HG03060 (cell line): ENCODE measurements around the gene ARID3B.
A peak's percentile ranks its signal among the peaks of the same experiment; 100 is the strongest.
"Not testable (repeated sequence)": the region's sequence is repeated elsewhere in the genome, so short reads cannot be mapped to it uniquely, and the experiment has no call there.

Experiments used
- ATAC-seq: cut with Tn5 transposase; IDR thresholded peaks from one replicate; pipeline ENCODE4 v1.9.1; 2021; ENCODE audit warnings: low read depth, moderate number of reproducible peaks; ENCODE audit not compliant: unreplicated experiment

ARID3B gene

DNA sequence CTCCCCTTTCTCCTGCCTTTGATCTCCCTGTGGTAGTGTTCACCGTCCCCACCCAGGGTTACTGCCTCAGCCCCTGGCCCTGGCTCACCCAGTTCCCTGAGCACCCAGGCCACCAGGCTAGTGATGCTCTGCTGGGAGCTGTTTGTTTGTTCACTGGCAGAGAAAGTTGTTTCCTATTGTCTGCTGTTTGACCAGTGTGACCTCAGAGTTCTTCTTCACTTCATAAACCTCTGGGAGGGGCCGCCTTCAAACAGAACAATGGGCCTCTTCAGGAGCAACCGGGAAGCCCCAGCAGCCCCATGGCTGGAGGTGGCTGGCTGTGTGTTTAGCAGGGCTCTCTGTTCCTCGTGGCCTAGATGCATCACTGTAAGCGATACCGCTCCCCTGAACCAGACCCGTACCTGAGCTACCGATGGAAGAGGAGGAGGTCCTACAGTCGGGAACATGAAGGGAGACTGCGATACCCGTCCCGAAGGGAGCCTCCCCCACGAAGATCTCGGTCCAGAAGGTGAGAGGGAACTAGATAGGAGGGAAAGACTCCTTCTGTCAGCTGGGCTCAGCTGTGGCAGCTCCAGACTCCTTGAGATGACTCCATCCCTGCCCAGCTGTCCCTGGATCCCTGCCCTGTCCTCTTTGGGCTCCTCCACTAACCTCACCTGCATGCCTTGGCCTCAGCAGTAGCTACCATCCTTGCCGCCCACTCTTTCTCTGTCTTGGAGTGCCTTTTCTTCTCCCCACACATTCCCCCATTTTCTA lies 78.0 kb downstream of the ARID3B start:
- ATAC-seq, result no peak

DNA sequence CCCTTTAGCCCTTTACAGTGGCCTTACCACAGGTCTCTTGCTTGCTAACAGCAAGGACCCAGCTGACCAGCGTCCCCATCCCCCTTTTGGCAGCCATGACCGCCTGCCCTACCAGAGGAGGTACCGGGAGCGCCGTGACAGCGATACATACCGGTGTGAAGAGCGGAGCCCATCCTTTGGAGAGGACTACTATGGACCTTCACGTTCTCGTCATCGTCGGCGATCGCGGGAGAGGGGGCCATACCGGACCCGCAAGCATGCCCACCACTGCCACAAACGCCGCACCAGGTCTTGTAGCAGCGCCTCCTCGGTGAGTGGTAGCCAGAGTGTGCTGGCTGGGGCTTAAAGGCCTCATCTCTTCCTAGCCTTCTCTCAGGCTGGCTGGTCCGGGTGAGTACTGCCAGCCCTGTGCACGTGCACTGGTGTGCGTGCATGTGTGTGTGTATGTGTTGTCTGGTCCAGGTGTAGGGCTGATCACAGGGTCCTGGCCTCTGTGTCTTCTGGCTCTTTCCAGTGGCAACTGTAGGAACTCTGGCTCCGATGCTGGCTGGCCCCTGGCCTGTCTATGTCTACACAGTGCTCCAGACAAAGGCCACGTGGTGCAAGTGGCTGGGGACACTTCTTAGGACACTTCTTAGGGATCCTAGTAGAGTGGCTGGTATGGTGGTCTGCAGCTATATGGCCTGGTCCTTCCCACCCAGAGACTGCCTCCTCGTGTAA lies 79.1 kb downstream of the ARID3B start:
- no peak for ATAC-seq

DNA sequence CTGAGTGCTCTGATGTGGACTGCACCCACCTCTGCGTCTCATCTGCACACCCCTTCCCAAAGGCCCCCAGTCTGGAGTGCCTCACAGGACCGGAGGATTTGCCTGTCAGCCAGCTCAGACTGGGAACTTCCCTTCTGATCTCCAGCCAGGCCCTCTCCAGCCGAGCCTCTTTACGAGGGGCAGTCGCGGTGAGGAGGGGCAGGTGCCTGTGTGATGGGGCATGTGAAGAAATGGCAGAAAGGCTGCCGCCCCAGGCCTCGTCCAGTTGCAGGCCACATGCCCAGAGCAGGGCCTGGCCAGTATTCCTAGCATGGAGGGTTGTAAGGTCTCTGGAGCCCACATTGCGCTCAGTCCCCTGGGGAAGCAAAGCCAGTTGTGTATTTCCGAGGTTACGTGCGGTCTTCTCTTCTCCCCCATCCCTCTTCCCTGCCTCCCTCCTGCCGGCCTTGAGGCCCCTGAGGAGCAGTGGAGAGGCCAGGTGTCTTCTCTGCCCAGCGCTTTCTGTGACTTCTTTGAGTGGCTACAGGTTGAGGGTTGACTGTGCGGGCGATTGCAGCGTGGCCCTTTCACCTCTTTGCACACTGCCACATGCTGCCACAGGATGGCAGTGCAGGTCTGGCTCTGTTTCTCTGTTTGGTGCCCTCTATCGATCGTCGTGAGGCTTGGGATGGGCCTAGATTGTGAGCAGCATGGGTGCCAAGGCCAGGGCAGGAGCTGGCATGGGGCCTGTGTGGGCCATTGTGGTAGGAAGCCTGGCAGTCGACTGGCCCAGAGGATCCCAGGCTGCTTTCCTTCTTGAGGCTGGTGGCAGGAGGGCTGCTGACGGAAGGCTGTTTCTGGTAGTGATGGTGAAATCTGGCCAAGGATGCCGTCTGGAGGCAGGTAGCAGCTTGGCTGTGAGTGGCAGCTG lies 79.9 kb downstream of the ARID3B start:
- peak; percentile 59 for ATAC-seq

DNA sequence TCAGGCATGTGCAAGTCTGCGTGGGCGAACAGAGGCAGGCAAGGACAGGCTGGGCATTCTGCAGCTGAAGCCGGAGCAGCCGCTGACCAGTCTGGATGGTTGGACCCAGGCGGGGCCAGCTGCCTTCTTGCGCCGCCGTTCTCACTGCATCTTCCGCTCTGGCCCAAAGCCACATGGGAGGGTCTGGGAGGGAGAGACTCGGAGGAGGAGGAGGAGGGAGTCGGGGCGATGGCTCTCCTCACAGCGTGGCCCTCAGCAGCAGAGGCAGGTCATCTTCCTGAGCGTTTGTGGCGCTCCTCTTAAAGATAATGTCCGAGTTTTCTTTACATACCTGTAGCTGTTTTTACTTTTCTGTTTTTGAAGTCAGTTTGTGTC lies 80.5 kb downstream of the ARID3B start:
- ATAC-seq, result no peak

DNA sequence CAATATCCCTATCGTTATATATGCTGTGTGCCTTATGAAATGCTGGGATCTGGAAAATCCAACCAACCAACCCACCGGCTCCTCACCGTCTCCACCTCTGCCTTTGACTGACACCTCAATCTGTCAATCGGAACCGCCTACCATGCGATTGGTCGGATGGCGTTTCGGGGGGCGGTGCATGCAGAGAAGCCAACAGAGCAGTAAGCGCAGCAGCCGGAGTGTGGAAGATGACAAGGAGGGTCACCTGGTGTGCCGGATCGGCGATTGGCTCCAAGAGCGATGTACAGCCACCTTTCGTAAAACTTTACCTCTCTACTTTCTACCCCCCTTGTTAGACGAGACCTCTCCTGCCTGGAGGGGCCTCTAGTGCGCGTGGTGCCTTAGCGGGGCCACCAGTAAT lies 80.9 kb downstream of the ARID3B start:
- ATAC-seq, result no peak

DNA sequence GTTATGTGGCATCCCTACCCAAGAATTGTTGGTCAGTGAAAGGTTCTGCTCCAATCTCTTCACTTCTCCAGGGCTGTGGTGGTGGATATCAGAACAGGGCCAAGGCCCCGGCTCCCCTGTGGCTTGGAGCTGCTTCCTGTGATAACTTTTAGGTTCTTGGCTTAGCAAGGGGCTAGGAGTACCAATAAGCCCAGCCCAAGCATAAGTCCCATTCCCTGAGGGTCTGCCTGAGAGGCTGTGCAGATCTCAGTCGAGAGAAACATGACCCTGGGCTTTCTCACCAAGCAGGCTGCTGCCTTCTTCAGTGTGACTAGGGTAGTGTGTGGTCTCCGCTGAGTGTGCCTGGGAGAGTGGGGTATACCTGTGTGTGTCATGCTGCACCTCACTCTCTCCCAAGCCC lies 81.7 kb downstream of the ARID3B start:
- no peak for ATAC-seq

DNA sequence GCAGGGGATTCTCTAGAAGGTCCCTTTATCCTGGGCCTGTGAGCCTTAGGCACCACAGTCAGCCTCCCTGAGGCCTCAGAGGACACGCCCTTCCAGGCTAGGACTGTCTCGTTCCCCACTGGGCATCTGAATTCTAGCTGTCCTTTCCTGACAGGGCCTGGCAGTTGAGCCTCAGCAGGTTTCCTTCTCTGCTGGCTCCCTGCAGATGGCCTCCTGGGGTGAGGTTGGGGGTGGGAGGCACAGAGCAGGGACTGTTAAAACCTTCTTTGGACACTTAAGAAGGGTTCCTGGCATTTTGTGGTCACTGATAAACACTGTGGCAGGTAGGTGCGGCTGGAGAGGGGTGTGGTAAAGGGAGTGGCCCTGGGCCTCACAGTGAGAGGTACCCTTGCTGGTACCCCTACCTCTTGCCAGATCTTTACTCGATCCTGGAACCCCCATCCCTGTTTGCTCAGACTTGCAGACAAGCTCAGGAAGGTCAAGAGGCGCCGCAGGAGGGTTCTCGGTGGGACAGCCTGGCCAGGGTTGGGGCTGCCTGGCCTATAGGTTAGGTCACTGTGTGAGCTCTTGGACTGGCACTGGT lies 83.1 kb downstream of the ARID3B start:
- no peak for ATAC-seq

DNA sequence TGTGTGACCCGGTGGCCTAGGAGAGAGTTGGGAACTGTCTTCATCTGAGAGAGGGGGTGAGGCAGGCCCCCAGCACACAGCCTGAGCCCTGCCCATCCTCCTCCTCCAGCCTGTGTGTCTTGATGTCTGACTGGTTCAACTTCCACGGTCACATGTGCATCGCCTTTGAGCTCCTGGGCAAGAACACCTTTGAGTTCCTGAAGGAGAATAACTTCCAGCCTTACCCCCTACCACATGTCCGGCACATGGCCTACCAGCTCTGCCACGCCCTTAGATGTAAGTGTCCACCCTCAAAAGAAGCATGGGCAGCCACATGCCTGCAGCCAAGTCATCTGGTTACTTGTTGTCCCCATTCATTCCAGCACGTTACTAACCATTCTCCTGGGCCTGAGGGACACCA lies 84.7 kb downstream of the ARID3B start:
- ATAC-seq, result no peak

DNA sequence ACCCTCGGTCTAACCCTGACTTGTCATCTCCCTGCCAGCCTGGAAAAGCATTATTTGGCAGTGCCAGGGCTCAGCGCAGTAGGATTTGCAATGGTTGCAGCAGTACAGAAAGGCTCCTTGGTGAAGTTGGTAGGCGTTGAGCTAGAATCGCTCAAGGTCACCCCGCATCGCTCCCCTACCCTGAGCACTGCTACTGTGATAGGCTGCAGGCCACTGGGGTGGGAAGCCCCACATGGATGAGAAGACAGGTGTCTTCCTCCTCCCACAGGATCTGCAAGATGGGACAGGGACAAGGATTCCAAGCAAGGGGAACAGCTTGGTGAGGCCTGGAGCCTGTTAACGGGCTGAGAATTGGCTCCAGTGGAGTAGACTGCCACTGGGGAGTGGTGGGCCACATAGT lies 85.3 kb downstream of the ARID3B start:
- ATAC-seq, result no peak

DNA sequence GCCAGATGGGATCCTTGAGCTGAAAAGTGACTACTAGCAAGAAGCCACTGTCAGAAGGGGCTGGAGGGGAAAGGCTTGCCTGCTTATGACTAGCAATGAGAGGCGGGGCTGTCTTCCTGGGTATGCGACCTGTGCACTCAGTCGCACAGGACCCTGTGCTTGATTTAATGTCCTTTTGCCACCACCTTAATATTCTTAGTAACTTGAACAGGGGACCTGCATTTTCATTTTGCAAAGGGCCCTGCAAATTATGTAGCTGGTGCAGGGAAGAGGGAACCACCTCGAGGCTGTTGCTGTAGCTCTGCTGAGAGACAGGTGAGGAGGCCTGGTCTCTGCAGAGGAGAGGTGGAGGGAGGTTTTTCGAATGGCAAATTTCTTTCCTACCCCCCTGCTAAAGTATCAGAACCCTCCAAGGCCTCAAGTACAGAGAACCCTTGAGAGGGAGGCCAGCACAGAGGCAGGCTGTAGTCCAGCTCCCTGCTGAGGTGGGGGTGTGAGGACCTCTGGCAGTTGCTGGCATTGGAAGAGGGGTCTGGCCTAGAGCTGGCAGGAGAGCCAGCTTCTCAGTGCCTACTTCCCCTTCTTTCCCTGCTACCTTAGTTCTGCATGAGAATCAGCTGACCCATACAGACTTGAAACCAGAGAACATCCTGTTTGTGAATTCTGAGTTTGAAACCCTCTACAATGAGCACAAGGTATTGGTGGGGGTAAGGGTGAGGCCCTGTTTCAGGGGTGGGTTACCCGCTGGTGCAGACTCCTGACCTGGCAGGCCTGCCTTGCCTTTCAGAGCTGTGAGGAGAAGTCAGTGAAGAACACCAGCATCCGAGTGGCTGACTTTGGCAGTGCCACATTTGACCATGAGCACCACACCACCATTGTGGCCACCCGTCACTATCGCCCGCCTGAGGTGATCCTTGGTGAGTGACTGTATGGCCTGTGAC lies 86.0 kb downstream of the ARID3B start:
- no peak for ATAC-seq

DNA sequence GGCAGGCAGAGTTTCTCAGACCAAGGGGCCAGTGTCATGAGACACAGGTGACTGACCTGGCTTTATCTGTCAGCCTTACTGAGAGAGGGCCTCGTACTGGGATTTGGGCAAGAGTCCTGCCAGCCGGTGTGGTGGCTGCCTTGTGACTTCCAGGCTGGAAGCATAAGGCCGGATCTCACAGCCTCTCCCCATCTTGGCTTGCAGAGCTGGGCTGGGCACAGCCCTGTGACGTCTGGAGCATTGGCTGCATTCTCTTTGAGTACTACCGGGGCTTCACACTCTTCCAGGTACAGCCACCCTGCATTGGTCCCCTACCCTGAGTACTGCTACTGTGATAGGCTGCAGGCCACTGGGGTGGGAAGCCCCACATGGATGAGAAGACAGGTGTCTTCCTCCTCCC lies 86.7 kb downstream of the ARID3B start:
- no peak for ATAC-seq

DNA sequence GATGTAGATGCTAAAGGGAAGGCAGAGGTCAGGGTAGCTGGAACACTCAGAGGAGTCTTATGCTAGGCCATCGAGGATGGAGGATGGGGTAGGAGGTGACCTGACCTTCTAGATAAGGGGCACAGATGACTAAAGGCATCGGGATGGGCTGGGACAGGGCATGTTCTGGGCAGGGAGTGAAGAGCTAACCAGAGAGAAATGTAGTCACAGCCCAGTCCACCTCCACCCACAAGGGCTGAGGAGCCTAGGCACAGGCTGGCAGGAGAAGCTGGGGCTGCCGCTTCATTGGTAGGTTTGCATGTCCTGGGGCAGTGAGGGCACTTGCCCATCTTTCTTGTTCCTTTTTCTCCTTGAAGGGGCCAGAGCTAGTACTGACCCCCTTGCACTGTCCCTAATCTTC lies 87.2 kb downstream of the ARID3B start:
- ATAC-seq, result no peak

DNA sequence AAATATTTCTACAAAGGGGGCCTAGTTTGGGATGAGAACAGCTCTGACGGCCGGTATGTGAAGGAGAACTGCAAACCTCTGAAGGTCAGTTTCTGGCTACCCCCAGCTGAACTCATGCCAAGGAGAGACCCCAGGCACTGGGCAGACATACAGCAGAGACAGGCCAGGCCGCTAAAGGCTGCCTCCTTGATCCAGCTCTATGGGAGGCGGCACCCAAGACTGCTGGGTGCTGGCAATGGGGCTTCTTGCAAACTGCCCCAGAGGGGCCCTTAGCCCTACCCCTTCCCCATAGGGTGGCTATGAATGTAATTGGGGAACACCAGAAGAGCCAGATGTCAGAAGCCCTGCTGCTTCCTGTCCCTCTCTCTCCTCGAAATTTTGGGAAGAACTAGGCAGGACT lies 87.9 kb downstream of the ARID3B start:
- no peak for ATAC-seq

DNA sequence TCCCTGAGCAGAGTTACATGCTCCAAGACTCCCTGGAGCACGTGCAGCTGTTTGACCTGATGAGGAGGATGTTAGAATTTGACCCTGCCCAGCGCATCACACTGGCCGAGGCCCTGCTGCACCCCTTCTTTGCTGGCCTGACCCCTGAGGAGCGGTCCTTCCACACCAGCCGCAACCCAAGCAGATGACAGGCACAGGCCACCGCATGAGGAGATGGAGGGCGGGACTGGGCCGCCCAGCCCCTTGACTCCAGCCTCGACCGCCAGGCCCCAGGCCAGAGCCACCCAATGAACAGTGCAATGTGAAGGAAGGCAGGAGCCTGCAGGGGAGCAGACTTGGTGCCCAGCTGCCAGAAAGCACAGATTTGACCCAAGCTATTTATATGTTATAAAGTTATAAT lies 88.7 kb downstream of the ARID3B start:
- not testable (repeated sequence) for ATAC-seq

DNA sequence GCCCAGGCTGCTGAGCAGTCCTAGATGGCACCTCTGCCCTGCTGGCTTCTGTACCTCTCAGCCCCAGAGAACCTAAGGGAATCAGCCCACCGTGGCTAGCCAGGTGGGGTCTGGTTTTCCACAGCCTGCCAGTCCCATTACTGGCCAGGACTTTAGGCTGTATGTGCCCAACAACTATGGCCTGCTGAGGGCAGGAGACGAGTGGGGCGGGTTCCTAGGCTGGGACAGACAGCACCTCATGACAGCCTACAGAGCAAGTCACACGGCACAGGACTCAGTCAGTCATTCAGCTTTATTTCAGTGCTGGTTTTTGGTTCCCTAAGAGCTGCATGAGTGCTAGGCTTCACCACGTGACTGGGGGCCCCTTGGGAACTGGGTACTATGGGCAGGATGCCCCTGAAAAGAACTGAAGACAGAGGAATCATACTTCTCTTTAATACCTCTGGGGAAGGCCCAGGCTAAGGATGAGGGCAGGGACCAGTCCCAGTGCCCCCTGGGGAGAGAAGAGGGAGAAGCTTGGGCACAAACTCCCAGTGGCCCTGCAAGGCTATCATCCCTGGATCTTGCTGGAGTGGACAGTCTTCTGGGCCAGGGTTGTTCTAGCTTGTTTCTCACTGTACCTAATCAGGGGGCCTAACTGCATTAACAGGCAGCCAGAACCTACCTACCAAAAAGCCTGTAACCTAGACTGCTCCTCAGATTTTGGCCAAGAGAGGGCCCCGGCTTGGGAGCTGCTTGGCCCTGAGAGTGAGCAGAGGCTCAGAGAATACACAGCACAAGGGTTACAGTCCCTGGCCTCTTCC lies 89.5 kb downstream of the ARID3B start:
- no peak for ATAC-seq

DNA sequence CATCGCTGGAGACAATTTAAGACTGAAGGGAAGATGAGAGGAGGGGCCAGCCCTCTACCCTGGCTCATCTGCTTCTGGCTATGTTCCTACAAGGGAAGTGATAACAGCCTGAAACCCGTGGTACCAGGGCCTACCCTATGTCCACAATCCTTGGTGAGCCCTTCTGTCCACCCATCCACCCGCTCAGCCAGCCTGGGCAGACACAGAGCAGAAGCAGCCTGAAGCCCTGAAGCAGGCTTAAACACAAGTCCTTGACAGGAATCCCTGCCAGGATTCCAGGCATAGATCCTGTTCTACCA lies 90.0 kb downstream of the ARID3B start:
- no peak for ATAC-seq

DNA sequence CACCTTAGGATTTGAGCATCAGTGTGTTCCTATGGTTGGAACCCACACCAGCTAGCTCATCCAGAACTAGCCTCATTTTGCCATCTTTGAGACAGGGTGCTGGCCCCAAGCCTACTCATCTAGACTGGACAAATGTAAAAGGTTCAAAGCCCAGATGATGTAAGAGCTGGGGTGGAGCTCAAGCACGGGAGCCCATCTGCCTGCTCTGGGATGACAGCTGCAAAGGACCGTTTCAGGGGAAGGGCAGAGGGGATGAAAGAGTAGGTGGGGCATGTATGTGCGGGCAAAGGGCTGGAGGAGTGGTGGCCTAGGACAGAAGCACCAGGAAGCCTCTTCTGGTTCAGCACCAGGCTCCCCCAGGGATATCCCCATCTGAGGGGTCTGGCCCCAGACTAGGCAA lies 90.4 kb downstream of the ARID3B start:
- ATAC-seq, result no peak

DNA sequence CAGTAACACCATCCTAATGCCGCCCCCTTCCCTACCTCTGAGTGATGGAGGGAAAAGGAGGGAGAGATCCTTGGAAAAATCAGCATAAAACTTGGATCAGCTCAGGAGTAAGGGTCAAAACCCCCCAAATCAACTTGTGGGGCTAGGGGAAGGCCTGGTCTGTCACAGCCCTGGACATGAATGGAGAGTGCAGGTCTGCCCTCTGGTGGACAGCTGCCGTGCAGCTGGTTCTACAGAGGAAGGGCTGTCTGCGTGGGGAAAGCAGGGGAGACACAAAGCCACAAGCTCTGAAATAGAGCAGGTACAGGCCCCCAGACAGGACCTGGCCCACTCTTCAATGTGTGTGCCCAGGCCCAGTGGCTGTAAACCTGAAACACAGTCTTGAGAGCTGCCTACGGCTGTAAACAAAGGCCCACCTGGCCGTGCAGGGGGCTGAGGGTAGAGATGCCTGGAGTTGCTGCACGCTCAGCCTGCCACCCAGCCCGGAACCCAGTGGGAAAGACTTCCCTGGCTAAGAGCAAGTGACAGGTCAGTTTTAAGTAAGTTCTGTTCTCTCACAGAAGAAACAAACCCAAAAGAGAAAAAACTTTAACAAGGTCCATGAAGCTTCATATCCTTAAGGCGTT lies 91.0 kb downstream of the ARID3B start:
- no peak for ATAC-seq

DNA sequence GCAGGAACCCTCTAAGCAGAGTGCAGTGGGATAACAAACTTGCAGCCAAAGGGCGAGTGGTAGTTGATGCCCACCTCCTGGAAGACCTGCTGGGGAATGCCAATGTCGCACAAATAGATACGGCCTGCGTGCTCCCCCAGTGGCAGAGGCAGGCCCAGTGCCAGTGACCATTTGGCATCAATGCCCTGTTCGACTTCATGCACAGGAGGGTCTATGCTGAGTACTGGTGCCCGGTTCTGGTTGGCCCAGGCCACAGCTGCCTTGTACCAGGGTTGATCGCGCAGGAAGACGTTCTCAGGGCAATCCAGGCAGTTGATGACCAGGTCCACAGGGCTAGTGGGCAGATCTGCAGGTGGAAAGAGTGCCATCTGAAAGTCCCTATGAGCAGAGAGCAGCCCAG lies 91.6 kb downstream of the ARID3B start:
- ATAC-seq, result no peak
